WERI-Rb-1 (cell line): ENCODE measurements around the gene TNRC6C.
"Not testable (repeated sequence)": the region's sequence is repeated elsewhere in the genome, so short reads cannot be mapped to it uniquely, and the experiment has no call there.

Experiments used
- DNase-seq: peaks from one replicate; pipeline ENCODE4 v3.0.0-alpha.2; 2020
- H3K27ac ChIP-seq: fragments of 250-450 bp; sonication (Bioruptor Pico); 2 replicates; pipeline ENCODE4 v1.5.1; 2020; ENCODE audit warnings: mild to moderate bottlenecking, moderate library complexity
- H3K27me3 ChIP-seq: fragments of 250-450 bp; sonication (Bioruptor Pico); 2 replicates; pipeline ENCODE4 v1.5.1; 2021; ENCODE audit warnings: mild to moderate bottlenecking, low read depth, moderate library complexity; ENCODE audit not compliant: insufficient read depth, severe bottlenecking
- H3K36me3 ChIP-seq: fragments of 250-450 bp; sonication (Bioruptor Pico); 2 replicates; pipeline ENCODE4 v1.5.1; 2020; ENCODE audit warnings: mild to moderate bottlenecking, moderate library complexity
- H3K4me3 ChIP-seq: 2 replicates; pipeline ENCODE4 v1.5.1; 2011; ENCODE audit warnings: low read depth, mild to moderate bottlenecking, control low read depth, low read length
- H3K9me3 ChIP-seq: fragments of 250-450 bp; sonication (Bioruptor Pico); 2 replicates; pipeline ENCODE4 v1.5.1; 2021; ENCODE audit warnings: mild to moderate bottlenecking, moderate library complexity; ENCODE audit not compliant: severe bottlenecking
- TF ChIP-seq, protein P1 (sequence below): IDR thresholded peaks from 2 replicates; pipeline ENCODE4 v1.5.1; 2011; ENCODE audit warnings: low read depth, mild to moderate bottlenecking, control low read depth, inconsistent platforms, low read length

Gene TNRC6C

DNA sequence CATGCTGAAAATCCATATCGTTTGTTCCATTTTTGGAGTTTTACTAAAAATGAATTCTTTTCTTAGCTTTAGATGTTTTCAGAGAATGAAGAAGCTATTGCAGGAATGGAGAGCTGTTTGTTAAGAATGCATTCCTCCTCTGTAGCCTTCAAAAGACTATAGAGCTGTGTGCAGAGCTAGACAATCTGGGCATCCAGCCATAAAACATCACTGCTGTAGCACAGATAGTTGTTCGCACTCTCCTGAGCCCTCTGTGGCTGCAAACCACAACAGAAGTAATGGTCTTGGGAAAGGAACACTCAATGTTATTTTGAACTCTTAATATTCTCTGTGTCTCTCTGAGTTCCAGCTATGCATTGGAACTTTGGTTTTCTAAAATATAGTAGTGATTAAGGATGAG lies 4.9 kb downstream of the TNRC6C start:
- Histone ChIP-seq H3K27me3 (no peaks in the 10 kb centered on the region), H3K27ac (no peak overlapping the region), H3K4me3 (no peak overlapping the region)

DNA sequence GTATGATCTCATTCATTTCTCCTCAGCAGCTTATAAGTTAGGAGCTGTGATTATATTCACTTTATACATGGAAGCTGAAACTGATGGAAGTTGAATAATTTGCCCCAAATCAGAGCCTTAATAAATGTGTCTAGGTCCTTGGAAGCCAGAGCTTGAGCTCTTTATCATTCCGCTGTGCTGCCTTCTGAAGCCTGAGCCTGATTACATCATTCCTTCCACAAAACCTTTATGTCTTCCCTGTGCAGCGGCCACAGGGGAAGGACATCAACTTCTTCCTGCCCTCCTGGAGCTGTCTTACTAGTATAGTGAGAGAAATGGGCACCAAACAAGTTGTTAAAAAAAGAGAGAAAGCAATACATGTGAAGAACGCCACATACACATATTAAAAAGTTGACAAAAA lies 6.8 kb downstream of the TNRC6C start:
- Histone ChIP-seq H3K27ac (no peak overlapping the region), H3K27me3 (no peaks in the 10 kb centered on the region), H3K36me3 (no peaks in the 10 kb centered on the region; the same call in 1 of the 2 replicates), H3K4me3 (no peak overlapping the region), H3K9me3 (no peaks in the 10 kb centered on the region)
- DNase-seq = no peak
- TF ChIP-seq, protein P1, sequence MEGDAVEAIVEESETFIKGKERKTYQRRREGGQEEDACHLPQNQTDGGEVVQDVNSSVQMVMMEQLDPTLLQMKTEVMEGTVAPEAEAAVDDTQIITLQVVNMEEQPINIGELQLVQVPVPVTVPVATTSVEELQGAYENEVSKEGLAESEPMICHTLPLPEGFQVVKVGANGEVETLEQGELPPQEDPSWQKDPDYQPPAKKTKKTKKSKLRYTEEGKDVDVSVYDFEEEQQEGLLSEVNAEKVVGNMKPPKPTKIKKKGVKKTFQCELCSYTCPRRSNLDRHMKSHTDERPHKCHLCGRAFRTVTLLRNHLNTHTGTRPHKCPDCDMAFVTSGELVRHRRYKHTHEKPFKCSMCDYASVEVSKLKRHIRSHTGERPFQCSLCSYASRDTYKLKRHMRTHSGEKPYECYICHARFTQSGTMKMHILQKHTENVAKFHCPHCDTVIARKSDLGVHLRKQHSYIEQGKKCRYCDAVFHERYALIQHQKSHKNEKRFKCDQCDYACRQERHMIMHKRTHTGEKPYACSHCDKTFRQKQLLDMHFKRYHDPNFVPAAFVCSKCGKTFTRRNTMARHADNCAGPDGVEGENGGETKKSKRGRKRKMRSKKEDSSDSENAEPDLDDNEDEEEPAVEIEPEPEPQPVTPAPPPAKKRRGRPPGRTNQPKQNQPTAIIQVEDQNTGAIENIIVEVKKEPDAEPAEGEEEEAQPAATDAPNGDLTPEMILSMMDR = no peak

More for the DNA sequence above, 4.9 kb downstream of the TNRC6C start:
- no peak for DNase-seq
- Histone ChIP-seq H3K36me3 (no peaks in the 10 kb centered on the region; the same call in 1 of the 2 replicates), H3K9me3 (no peaks in the 10 kb centered on the region)
- TF ChIP-seq, protein P1 = no peak

DNA sequence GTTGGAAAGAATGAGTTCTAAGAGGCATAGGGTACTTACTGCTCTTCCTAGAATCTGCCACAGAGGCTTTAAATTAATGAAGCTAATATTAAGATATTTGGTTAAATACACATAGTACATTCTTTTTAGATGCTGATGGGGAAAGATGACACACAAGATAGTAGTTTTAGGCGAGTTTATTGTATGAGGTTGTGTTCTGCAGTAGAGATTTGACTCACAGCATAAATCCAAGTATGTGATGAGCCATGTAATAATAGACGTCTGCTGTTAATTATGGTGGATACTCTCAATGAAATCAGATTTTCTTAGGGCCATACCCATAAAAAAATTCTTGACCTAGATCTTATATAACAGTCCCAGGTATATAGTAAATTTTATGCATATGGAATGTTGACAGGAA lies 8.0 kb downstream of the TNRC6C start:
- Histone ChIP-seq H3K27ac (no peak overlapping the region), H3K9me3 (no peaks in the 10 kb centered on the region), H3K36me3 (no peaks in the 10 kb centered on the region; the same call in 1 of the 2 replicates), H3K4me3 (no peak overlapping the region), H3K27me3 (no peaks in the 10 kb centered on the region)
- TF ChIP-seq, protein P1 = no peak
- DNase-seq = no peak

DNA sequence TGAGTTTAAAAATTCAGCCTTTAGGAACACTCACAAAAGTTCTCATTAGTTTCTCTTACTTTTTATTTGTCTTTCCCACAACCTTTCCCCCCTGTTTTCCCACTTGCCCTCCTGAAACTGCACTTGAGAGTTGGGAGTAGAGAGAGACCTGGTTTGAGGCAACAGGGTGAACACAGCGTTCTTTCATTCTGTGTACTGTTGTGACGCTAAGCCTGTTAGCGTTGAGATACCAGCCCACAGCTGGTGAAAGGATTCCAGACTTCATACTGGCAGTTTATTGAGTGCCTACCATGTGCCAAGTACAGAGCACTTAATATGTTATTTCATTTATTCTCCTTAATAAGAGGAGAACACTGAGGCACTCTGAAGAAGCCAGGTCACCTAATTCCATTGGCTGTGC lies 10.3 kb downstream of the TNRC6C start:
- no peaks in the 10 kb centered on the region for H3K9me3 ChIP-seq
- H3K36me3 ChIP-seq = no peaks in the 10 kb centered on the region
- H3K27ac ChIP-seq = no peak overlapping the region
- no peaks in the 10 kb centered on the region for H3K27me3 ChIP-seq
- TF ChIP-seq, protein P1 = no peak
- no peak for DNase-seq
- H3K4me3 ChIP-seq = no peak overlapping the region

DNA sequence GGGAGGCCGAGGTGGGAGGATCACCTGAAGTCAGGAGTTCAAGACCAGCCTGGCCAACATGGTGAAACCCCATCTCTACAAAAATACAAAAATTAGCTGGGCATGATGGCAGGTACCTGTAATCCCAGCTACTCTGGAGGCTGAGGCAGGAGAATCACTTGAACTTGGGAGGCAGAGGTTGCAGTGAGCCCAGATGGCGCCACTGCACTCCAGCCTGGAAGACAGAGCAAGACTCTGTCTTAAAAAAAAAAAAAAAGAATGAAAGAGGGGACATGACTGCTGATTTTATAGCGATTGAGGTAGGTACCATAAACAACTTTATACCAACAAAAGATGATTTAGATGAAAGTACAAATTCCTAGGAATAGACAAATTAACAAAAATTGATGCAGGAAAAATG lies 13.8 kb downstream of the TNRC6C start:
- DNase-seq, H3K9me3 ChIP-seq, H3K4me3 ChIP-seq, H3K27ac ChIP-seq, H3K36me3 ChIP-seq, H3K27me3 ChIP-seq: not testable (repeated sequence)

DNA sequence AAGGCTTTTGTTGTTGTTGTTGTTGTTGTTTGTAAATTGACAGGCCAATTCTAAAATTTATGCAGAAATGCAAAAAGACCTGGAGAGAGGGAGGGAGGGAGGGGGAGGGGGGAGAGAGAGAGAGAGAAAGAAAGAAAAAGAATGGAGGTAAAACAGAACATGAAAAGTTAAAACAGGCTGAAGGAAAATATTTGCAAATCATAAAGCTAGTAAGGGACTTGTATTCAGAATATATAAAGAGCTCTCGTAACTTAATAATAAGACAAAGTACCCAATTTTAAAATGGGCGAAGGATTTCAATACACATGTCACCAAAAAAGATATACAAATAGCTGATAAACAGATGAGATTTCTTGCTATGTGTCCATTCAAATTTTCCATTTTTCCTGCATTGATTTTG lies 15.4 kb downstream of the TNRC6C start:
- no peak for DNase-seq
- TF ChIP-seq, protein P1 = no peak
- no peaks in the 10 kb centered on the region for H3K27me3 ChIP-seq
- H3K36me3 ChIP-seq = no peaks in the 10 kb centered on the region
- H3K9me3 ChIP-seq = no peaks in the 10 kb centered on the region
- no peak overlapping the region for H3K27ac ChIP-seq
- no peak overlapping the region for H3K4me3 ChIP-seq
